ENCODE results near the gene AGPAT2. TPM values are rescaled to one million over a fixed set of nuclear protein-coding genes. Genes with fewer than 3 reads are reported as not detected.
"Not testable (repeated sequence)": the region's sequence is repeated elsewhere in the genome, so short reads cannot be mapped to it uniquely, and the experiment has no call there.

AGPAT2 gene
- total RNA-seq, 1 donor = 31.5 TPM

DNA sequence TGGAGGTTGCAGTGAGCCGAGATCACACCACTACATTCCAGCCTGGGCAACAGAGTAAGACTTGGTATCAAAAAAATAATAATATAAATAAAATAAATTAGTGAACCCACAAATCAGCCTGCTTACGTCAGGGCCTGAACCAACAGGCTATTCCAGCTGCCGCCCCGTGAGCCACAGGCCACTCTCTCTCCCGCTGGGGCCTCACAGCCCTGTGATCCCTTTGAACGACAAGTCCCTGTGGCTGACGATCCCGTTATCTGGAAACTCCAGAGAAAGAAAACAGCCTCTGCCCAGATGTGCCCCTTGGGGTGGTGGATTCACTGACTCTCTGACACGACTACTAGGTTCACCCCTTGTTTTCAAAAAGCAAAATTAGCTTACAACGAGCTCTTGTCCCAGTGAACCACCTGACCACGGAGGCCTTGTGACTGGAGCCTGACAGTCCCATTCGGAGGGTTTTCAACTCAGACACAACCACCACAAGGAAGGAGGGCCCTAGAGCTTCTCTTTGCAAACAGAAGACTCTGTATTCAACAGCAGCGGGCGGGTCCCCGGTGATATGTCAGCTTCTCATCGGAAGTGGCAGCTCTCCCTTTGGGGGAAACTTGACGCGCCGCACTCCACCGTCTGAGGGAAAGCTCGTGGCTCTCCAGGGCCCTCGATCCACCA, 20.7 kb upstream of the AGPAT2 start:
- no peak overlapping the region for H3K4me3 ChIP-seq (ENCODE audit: low read depth, low read length)
- no peak for DNase-seq (ENCODE audit: low read depth)
- TF ChIP-seq, protein P1, sequence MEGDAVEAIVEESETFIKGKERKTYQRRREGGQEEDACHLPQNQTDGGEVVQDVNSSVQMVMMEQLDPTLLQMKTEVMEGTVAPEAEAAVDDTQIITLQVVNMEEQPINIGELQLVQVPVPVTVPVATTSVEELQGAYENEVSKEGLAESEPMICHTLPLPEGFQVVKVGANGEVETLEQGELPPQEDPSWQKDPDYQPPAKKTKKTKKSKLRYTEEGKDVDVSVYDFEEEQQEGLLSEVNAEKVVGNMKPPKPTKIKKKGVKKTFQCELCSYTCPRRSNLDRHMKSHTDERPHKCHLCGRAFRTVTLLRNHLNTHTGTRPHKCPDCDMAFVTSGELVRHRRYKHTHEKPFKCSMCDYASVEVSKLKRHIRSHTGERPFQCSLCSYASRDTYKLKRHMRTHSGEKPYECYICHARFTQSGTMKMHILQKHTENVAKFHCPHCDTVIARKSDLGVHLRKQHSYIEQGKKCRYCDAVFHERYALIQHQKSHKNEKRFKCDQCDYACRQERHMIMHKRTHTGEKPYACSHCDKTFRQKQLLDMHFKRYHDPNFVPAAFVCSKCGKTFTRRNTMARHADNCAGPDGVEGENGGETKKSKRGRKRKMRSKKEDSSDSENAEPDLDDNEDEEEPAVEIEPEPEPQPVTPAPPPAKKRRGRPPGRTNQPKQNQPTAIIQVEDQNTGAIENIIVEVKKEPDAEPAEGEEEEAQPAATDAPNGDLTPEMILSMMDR (IDR thresholded peaks at IDR 0.05; ENCODE audit: insufficient read depth, low read depth, low read length) = no peak

DNA sequence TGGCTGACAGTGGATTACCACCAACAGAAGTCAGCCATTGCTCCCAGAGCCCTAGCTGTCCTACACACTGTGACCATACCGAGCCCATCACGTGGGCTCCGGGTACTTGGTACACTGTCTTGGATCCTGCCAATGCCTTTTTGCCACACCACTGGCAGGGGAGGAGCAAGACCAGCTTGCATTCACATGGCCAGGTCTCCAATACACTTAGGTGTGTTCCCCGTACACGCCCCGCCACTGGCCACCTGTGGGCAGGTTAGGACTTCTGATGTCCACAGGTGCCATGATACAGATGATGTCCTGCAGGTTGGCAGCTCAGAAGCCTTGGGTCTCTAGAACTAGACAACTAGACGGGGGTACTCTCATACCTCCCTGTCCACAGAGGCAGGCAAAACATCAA, 19.8 kb upstream of the AGPAT2 start:
- no peak for DNase-seq (ENCODE audit: low read depth)
- TF ChIP-seq, protein P1 (IDR thresholded peaks at IDR 0.05; ENCODE audit: insufficient read depth, low read depth, low read length) = no peak
- no peak overlapping the region for H3K4me3 ChIP-seq (ENCODE audit: low read depth, low read length)

DNA sequence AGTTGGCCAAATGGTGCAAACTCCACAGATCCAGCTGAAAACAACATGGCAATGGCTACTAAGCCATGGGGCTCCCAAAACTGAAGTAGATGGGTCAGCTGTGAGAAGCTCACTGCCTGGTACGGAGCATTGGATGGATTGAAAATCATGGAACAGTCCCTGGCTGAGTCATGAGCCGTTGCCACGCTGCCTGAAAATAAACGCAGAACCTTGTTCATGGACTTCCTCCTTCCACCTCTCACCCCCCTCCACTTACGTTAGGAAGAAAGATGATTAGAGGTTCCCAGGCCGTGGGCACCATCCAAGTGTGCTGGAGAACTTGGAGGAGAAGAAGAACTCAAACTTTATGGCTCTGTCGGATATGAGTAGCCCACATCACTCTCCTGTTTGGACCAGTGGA, 18.3 kb upstream of the AGPAT2 start:
- TF ChIP-seq, protein P1 (IDR thresholded peaks at IDR 0.05; ENCODE audit: insufficient read depth, low read depth, low read length) = no peak
- no peak for DNase-seq (ENCODE audit: low read depth)

DNA sequence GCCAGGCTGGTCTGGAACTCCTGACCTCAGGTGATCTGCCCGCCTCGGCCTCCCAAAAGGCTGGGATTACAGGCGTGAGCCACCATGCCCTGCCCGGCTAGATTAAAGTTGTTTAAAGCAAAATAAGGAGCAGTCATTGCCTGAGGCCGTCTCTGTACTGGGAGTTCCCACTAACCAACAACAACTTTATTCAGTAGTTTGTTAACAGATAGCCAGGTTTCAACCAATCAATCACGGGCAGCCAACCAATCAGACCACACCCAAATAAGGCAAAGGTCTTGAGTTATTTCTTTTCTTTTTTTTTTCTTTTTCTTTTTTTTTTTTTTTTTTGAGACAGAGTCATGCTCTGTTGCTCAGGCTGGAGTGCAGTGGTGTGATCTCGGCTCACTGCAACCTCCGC, 17.5 kb upstream of the AGPAT2 start:
- DNase-seq (ENCODE audit: low read depth) = not testable (repeated sequence)

More for the DNA sequence above, 18.3 kb upstream of the AGPAT2 start:
- no peak overlapping the region for H3K4me3 ChIP-seq (ENCODE audit: low read depth, low read length)

DNA sequence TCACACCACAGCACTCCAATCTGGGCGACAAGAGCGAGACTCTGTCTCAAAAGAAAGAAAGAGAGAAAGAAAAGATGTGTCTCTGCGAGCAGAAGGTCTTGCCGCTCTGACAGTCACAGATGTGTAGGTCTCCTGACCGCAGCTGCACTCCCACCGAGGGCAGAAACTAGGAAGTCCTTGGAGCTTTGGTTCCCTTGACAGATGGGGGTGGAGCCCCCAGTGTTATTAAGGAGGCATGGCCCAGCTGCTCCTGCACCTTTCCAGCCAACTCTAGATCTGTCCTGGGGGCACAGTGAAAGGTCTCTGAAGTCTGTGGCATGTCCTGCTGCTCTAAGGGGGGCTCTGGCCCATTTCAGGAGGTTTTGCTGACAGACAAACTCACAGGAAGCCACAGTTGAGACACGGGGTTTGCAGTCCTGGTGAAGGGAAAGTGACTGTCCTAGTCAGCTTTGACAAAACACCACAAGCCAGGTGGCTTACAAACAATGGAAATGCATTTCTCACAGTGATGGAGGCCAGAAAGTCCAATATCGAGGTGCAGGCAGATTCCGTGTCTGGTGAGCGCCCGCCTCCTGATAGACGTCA, 16.1 kb upstream of the AGPAT2 start:
- TF ChIP-seq, protein P1 (IDR thresholded peaks at IDR 0.05; ENCODE audit: insufficient read depth, low read depth, low read length) = no peak
- H3K4me3 ChIP-seq (ENCODE audit: low read depth, low read length) = no peak overlapping the region
- DNase-seq (ENCODE audit: low read depth) = no peak

More for the DNA sequence above, 17.5 kb upstream of the AGPAT2 start:
- H3K4me3 ChIP-seq (ENCODE audit: low read depth, low read length) = not testable (repeated sequence)

DNA sequence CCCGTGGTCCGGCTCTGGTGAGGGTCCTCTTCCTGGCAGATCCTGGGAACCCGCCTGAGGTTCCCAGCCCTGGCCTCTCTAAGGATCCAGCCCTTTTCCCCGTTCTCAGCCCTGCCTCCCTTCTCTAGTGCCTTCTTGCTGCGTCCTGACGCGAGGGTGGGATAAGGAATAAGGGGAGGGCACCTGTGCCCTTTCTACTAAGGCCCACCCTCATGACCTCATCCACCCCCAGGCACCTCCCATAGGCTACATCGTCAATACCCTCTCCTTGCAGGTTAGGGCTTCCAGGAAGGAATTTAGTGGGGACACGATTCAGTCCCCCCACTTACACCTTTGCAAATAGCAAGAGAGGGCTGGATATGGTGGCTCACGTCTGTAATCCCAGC, 14.4 kb upstream of the AGPAT2 start:
- TF ChIP-seq, protein P1 (IDR thresholded peaks at IDR 0.05; ENCODE audit: insufficient read depth, low read depth, low read length) = no peak
- H3K4me3 ChIP-seq (ENCODE audit: low read depth, low read length) = no peak overlapping the region
- no peak for DNase-seq (ENCODE audit: low read depth)

DNA sequence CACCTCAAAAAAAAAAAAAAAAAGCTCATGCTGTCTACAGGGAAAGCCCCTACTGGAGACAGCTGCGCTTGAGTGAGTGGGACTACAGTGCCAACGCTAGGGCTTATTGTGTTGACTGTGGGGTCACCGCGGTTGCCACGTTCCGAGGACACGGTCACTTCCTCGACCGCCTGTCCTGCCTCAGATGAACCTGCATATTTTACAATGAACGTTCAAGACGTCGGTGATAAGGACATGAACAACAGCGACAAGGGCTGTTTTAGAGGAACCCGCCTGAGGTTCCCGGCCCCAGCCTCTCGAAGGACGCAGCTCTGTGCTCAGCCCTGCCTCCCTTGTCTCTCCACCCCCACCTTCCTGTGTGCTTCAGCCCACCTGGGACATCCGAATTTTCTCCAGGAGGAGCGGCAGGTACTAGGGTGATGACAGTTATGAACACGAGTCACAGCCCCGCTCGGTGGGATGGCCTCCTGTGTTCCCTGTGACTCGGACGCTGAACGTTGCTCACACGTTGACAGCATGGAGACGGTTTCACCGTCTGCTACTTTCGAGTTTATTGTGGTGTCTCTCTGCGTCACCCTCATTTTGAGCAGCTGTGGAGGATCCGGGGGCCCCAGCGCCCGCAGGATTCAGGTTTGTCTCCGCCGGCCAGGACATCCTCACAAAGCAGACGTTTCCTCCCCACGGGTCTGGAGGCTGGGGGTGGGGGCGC, 13.9 kb upstream of the AGPAT2 start:
- DNase-seq (ENCODE audit: low read depth) = no peak
- TF ChIP-seq, protein P1 (IDR thresholded peaks at IDR 0.05; ENCODE audit: insufficient read depth, low read depth, low read length) = no peak

More for the DNA sequence above, 13.9 kb upstream of the AGPAT2 start:
- H3K4me3 ChIP-seq (ENCODE audit: low read depth, low read length) = no peak overlapping the region

Data from fibroblast of villous mesenchyme (primary cell).